HEK293 (cell line): ENCODE results near the gene ZNF579.

ENCODE experiments used
- CTCF ChIA-PET: fragments of 350-600 bp; formaldehyde crosslinking; extraction: SDS; loops from one replicate; lab custom pipeline; 2021; ENCODE audit warnings: antibody characterized with exemption; lab: Yijun Ruan, JAX
- POLR2A ChIA-PET: fragments of 300-600 bp; formaldehyde crosslinking; extraction: SDS; loops from one replicate; lab custom pipeline; 2020; ENCODE audit warnings: antibody characterized with exemption, inconsistent platforms; lab: Yijun Ruan, JAX
- H3K27ac ChIP-seq: fragments of 200-500 bp; sonication (Bioruptor generic); 2 replicates; pipeline ENCODE4 v1.5.1; 2014; ENCODE audit warnings: low read depth, low read length, control low read depth, inconsistent platforms; ENCODE audit errors: extremely low read depth
- H3K36me3 ChIP-seq, 2 experiments: fragments of 200-500 bp in 1 of 2; sonication (Bioruptor generic) in 1 of 2; 1 replicate in 1 of 2; 2 replicates in 1 of 2; pipeline ENCODE4 v1.5.1; 2014 to 2017; ENCODE audit warnings: inconsistent platforms in 2 of 2, low read length in 2 of 2; ENCODE audit not compliant: control insufficient read depth in 2 of 2, insufficient read depth in 1 of 2
- H3K4me1 ChIP-seq: fragments of 200-500 bp; sonication (Bioruptor generic); 2 replicates; pipeline ENCODE4 v1.5.1; 2014; ENCODE audit warnings: mild to moderate bottlenecking, low read length, inconsistent platforms; ENCODE audit not compliant: control insufficient read depth, insufficient read depth
- H3K4me3 ChIP-seq: 2 replicates; pipeline ENCODE4 v1.5.1; 2011; ENCODE audit warnings: low read depth, mild to moderate bottlenecking, control low read depth, low read length, moderate library complexity
- H3K9me3 ChIP-seq: fragments of 200-500 bp; sonication (Bioruptor generic); 2 replicates; pipeline ENCODE4 v1.5.1; 2014; ENCODE audit warnings: low read depth, low read length, inconsistent platforms; ENCODE audit not compliant: control insufficient read depth, insufficient read depth
- BCL11A ChIP-seq: fragments of 450-650 bp; formaldehyde crosslinking; IDR thresholded peaks from 2 replicates; pipeline ENCODE4 v1.5.1; 2016; ENCODE audit warnings: low read depth, missing biosample characterization, missing genetic modification characterization
- GLIS1 ChIP-seq: fragments of 450-650 bp; formaldehyde crosslinking; IDR thresholded peaks from 2 replicates; pipeline ENCODE4 v1.5.1; 2016; ENCODE audit warnings: missing biosample characterization, missing genetic modification characterization
- KLF16 ChIP-seq: fragments of 450-650 bp; formaldehyde crosslinking; IDR thresholded peaks from 2 replicates; pipeline ENCODE4 v1.5.1; 2017; ENCODE audit warnings: missing biosample characterization, missing genetic modification characterization
- KLF8 ChIP-seq: fragments of 450-650 bp; formaldehyde crosslinking; IDR thresholded peaks from 2 replicates; pipeline ENCODE4 v1.5.1; 2016; ENCODE audit warnings: missing biosample characterization, missing genetic modification characterization
- PRDM1 ChIP-seq: fragments of 450-650 bp; formaldehyde crosslinking; IDR thresholded peaks from 2 replicates; pipeline ENCODE4; 2016; ENCODE audit warnings: missing biosample characterization, missing genetic modification characterization
- SCRT2 ChIP-seq: fragments of 450-650 bp; formaldehyde crosslinking; IDR thresholded peaks from 2 replicates; pipeline ENCODE4 v1.5.1; 2016; ENCODE audit warnings: missing biosample characterization, missing genetic modification characterization
- ZBTB21 ChIP-seq: fragments of 450-650 bp; formaldehyde crosslinking; IDR thresholded peaks from 2 replicates; pipeline ENCODE4 v1.5.1; 2017; ENCODE audit warnings: missing biosample characterization, missing genetic modification characterization
- ZBTB7A ChIP-seq: fragments of 450-650 bp; formaldehyde crosslinking; IDR thresholded peaks from 2 replicates; pipeline ENCODE4 v1.5.1; 2016; ENCODE audit warnings: low read depth, missing biosample characterization, missing genetic modification characterization
- ZBTB8A ChIP-seq: fragments of 450-650 bp; formaldehyde crosslinking; IDR thresholded peaks from 2 replicates; pipeline ENCODE4 v1.5.1; 2016; ENCODE audit warnings: missing biosample characterization, missing genetic modification characterization
- ZFHX2 ChIP-seq: fragments of 450-650 bp; formaldehyde crosslinking; conservative IDR thresholded peaks from 2 replicates; pipeline ENCODE4 v1.5.1; 2016; ENCODE audit warnings: missing biosample characterization, missing genetic modification characterization
- ZFP37 ChIP-seq: fragments of 450-650 bp; formaldehyde crosslinking; IDR thresholded peaks from 2 replicates; pipeline ENCODE4 v1.5.1; 2016; ENCODE audit warnings: missing biosample characterization, missing genetic modification characterization
- ZNF184 ChIP-seq: fragments of 450-650 bp; IDR thresholded peaks from 2 replicates; pipeline ENCODE4 v1.5.1; 2018; ENCODE audit warnings: missing biosample characterization, mild to moderate bottlenecking, missing genetic modification characterization
- ZNF214 ChIP-seq: fragments of 450-650 bp; formaldehyde crosslinking; IDR thresholded peaks from 2 replicates; pipeline ENCODE4 v1.5.1; 2017; ENCODE audit warnings: missing biosample characterization, mild to moderate bottlenecking, missing genetic modification characterization, borderline replicate concordance
- ZNF221 ChIP-seq: fragments of 450-650 bp; formaldehyde crosslinking; IDR thresholded peaks from 2 replicates; pipeline ENCODE4 v1.5.1; 2017; ENCODE audit warnings: missing biosample characterization, missing genetic modification characterization, borderline replicate concordance
- ZNF223 ChIP-seq: fragments of 450-650 bp; formaldehyde crosslinking; IDR thresholded peaks from 2 replicates; pipeline ENCODE4 v1.5.1; 2016; ENCODE audit warnings: missing biosample characterization, missing genetic modification characterization
- ZNF23 ChIP-seq: fragments of 450-650 bp; formaldehyde crosslinking; IDR thresholded peaks from 2 replicates; pipeline ENCODE4 v1.5.1; 2016; ENCODE audit warnings: missing biosample characterization, missing genetic modification characterization, borderline replicate concordance
- ZNF248 ChIP-seq: fragments of 450-650 bp; formaldehyde crosslinking; IDR thresholded peaks from 2 replicates; pipeline ENCODE4 v1.5.1; 2017; ENCODE audit warnings: missing biosample characterization, missing genetic modification characterization
- ZNF366 ChIP-seq: fragments of 450-650 bp; formaldehyde crosslinking; conservative IDR thresholded peaks from 2 replicates; pipeline ENCODE4 v1.5.1; 2016; ENCODE audit warnings: missing biosample characterization, missing genetic modification characterization
- ZNF404 ChIP-seq: fragments of 450-650 bp; formaldehyde crosslinking; IDR thresholded peaks from 2 replicates; pipeline ENCODE4 v1.5.1; 2017; ENCODE audit warnings: missing biosample characterization, missing genetic modification characterization
- ZNF529 ChIP-seq: fragments of 450-650 bp; formaldehyde crosslinking; IDR thresholded peaks from 2 replicates; pipeline ENCODE4 v1.5.1; 2017; ENCODE audit warnings: missing genetic modification characterization, missing biosample characterization; ENCODE audit not compliant: insufficient replicate concordance
- ZNF549 ChIP-seq: fragments of 450-650 bp; IDR thresholded peaks from 2 replicates; pipeline ENCODE4 v1.5.1; 2018; ENCODE audit warnings: missing biosample characterization, missing genetic modification characterization, mild to moderate bottlenecking, inconsistent platforms, moderate library complexity
- ZNF596 ChIP-seq: fragments of 450-650 bp; IDR thresholded peaks from 2 replicates; pipeline ENCODE4 v1.5.0; 2018; ENCODE audit warnings: missing biosample characterization, mild to moderate bottlenecking, missing genetic modification characterization, moderate library complexity

Gene ZNF579

GRCh38 chr19:55553217-55554182 lies 27.1 kb downstream of the ZNF579 start:
- no peaks in the 10 kb centered on the region for H3K36me3 ChIP-seq
- H3K9me3 ChIP-seq, result no peaks in the 10 kb centered on the region
- H3K27ac ChIP-seq, result no peak overlapping the region
- H3K4me1 ChIP-seq, result peaks cover 9% of the 10 kb centered on the region
- ChIA-PET POLR2A (interaction anchor here (0.6 to 1.2 kb wide), 2 partner anchors 13 to 21 kb away, joined by 3 read pairs; no protein-coding TSS in a partner anchor), CTCF (interaction anchor here (0.5 to 1.5 kb wide), 3 partner anchors 49 to 93 kb away, joined by 3 to 5 read pairs (median 4); no protein-coding TSS in a partner anchor)
- TF ChIP-seq ZNF248 (no peak), ZNF366 (tag by site-specific recombination) (peak; percentile 67), PRDM1 (tag by site-specific recombination) (peak; percentile 81)
- H3K4me3 ChIP-seq, result no peak overlapping the region

DNA sequence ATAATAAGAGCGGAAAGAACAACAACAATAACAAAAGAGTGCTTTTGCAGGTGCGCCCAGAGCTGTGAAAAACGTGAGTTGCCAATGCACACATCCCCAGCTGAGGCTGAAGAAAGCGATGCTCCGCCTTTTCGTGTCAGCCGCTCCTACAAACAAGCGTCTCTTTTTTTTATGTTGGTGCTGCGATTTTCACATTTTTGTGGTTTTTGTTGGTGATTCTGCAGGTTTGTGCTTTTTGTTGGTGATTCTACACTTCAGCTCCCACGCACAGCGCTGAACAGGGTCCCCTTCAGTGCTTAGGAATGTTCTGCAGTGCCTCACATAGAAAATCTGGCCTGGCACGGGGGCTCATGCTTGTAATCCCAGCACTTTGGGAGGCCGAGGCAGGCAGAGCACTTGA lies 28.0 kb downstream of the ZNF579 start:
- no peak for TF ChIP-seq ZBTB7A
- no peak for TF ChIP-seq GLIS1 (tag by site-specific recombination)
- TF ChIP-seq ZNF404, result no peak
- TF ChIP-seq ZNF223, result no peak
- no peak for TF ChIP-seq ZNF214
- no peak for TF ChIP-seq KLF8 (tag by site-specific recombination)
- TF ChIP-seq ZNF596 (tag by site-specific recombination), result no peak
- no peak for TF ChIP-seq ZFHX2 (tag by site-specific recombination)
- TF ChIP-seq ZNF248, result no peak
- TF ChIP-seq ZNF549 (tag by site-specific recombination), result no peak
- no peak for TF ChIP-seq KLF16 (tag by site-specific recombination)
- no peak for TF ChIP-seq BCL11A (tag by site-specific recombination)
- no peak for TF ChIP-seq ZNF184 (tag by site-specific recombination)
- no peak for TF ChIP-seq ZFP37
- TF ChIP-seq SCRT2, result no peak
- no peak for TF ChIP-seq ZNF366 (tag by site-specific recombination)
- Histone ChIP-seq H3K4me1 (peaks cover 9% of the 10 kb centered on the region), H3K36me3 (no peaks in the 10 kb centered on the region), H3K9me3 (no peaks in the 10 kb centered on the region), H3K27ac (no peak overlapping the region), H3K4me3 (no peak overlapping the region)
- ChIA-PET CTCF (interaction anchor here (0.6 to 1.5 kb wide), 3 partner anchors 36 to 92 kb away, joined by 4 to 5 read pairs (median 4); no protein-coding TSS in a partner anchor), POLR2A (interaction anchor here (0.6 to 1.2 kb wide), 5 partner anchors 14 to 762 kb away, joined by 3 to 5 read pairs (median 3); partner anchors contain the start of gene ZSCAN5A)

GRCh38 chr19:55552206-55552605 lies 28.4 kb downstream of the ZNF579 start:
- ChIA-PET CTCF (interaction anchor here (0.7 to 1.5 kb wide), 3 partner anchors 36 to 386 kb away, joined by 3 to 5 read pairs (median 4); no protein-coding TSS in a partner anchor), POLR2A (interaction anchor here (0.6 to 1.2 kb wide), 5 partner anchors 14 to 762 kb away, joined by 3 to 5 read pairs (median 3); partner anchors contain the start of gene ZSCAN5A)

More at GRCh38 chr19:55552206-55552605, 28.4 kb downstream of the ZNF579 start:
- TF ChIP-seq ZNF529 (tag by site-specific recombination) (no peak), ZNF221 (tag by site-specific recombination) (no peak), ZNF549 (tag by site-specific recombination) (no peak), ZNF23 (tag by site-specific recombination) (no peak), ZBTB21 (tag by site-specific recombination) (no peak), ZBTB8A (tag by site-specific recombination) (no peak)
- TF ChIP-seq, all 188 proteins: peak for 0
- H3K27ac ChIP-seq, result no peak overlapping the region
- H3K4me3 ChIP-seq, result no peak overlapping the region
- peaks cover 9% of the 10 kb centered on the region for H3K4me1 ChIP-seq
- H3K9me3 ChIP-seq, result no peaks in the 10 kb centered on the region
- H3K36me3 ChIP-seq, result no peaks in the 10 kb centered on the region
